Stomach (tissue), 4 donors: ENCODE results near the gene DEDD.

ENCODE experiments used
- CTCF ChIP-seq, 7 experiments: fragments of 450-650 bp in 4 of 7; fragments of 200-600 bp in 3 of 7; sonication (generic) in 3 of 7; IDR thresholded peaks; one replicate each; pipeline ENCODE4 v1.5.1; 2016 to 2019; ENCODE audit warnings: antibody characterized with exemption in 7 of 7, control low read depth in 2 of 7, mild to moderate bottlenecking in 1 of 7
- EP300 ChIP-seq: sonication (generic); formaldehyde crosslinking; IDR thresholded peaks from one replicate; pipeline ENCODE4 v1.6.1; 2017; ENCODE audit warnings: antibody characterized with exemption
- POLR2A ChIP-seq, 4 donors: fragments of 450-650 bp; IDR thresholded peaks; one replicate each; pipeline ENCODE4 v1.6.1; 2016; ENCODE audit warnings: antibody characterized with exemption in 4 of 4, control low read depth in 2 of 4, mild to moderate bottlenecking in 1 of 4, moderate library complexity in 1 of 4
- POLR2AphosphoS5 ChIP-seq, 3 donors: sonication (generic); formaldehyde crosslinking; IDR thresholded peaks; one replicate each; pipeline ENCODE4 v1.6.1; 2016; ENCODE audit warnings: antibody characterized with exemption in 3 of 3

GRCh38 chr1:161091093-161091492 lies 41.4 kb downstream of the DEDD start:
- TF ChIP-seq CTCF (IDR thresholded peaks at IDR 0.05) (no peak), POLR2A (IDR thresholded peaks at IDR 0.05) (no peak), POLR2AphosphoS5 (IDR thresholded peaks at IDR 0.05) (no peak), EP300 (no peak)
